SU-DHL-6 (cell line): Measurements from ENCODE around the gene CTXND1.

Experiments used
- EZH2phosphoT487 ChIP-seq: fragments of 200-600 bp; sonication (generic), shearing (Covaris generic); conservative IDR thresholded peaks from 2 replicates; pipeline ENCODE4 v1.6.1; 2018; ENCODE audit warnings: mild to moderate bottlenecking, antibody characterized with exemption, low read length, moderate library complexity, mixed read lengths
- TF ChIP-seq, protein P1 (sequence below): fragments of 200-600 bp; sonication (generic); IDR thresholded peaks from one replicate; pipeline ENCODE4 v1.5.1; 2017; ENCODE audit warnings: antibody characterized with exemption, mild to moderate bottlenecking, low read length, moderate library complexity; ENCODE audit not compliant: insufficient read depth, poor library complexity, severe bottlenecking

DNA sequence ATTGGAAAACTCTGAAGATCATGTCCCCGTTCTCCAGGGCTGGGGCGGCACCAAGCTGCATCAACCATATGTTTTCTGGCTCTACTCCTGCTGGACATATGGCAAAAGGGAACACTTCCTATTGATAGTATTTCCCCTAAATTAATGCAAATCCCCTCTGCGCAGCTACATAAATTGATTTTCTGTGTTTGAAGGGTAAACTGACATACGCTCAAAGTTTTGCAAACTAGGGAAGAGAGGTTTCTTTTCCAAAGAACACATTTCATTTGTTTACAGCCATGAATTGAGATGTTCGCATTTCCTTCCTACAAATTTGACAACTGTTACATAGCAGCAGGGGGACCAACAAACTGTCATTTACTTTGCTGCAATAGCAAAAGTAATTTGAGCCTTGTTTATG lies 35.9 kb downstream of the CTXND1 start:
- TF ChIP-seq, protein P1, sequence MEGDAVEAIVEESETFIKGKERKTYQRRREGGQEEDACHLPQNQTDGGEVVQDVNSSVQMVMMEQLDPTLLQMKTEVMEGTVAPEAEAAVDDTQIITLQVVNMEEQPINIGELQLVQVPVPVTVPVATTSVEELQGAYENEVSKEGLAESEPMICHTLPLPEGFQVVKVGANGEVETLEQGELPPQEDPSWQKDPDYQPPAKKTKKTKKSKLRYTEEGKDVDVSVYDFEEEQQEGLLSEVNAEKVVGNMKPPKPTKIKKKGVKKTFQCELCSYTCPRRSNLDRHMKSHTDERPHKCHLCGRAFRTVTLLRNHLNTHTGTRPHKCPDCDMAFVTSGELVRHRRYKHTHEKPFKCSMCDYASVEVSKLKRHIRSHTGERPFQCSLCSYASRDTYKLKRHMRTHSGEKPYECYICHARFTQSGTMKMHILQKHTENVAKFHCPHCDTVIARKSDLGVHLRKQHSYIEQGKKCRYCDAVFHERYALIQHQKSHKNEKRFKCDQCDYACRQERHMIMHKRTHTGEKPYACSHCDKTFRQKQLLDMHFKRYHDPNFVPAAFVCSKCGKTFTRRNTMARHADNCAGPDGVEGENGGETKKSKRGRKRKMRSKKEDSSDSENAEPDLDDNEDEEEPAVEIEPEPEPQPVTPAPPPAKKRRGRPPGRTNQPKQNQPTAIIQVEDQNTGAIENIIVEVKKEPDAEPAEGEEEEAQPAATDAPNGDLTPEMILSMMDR = no peak
- TF ChIP-seq EZH2phosphoT487 = no peak
